Measurements from ENCODE around the gene USP3.

GRCh38 chr15:63480441-63480821, 24.0 kb upstream of the USP3 start:
- TF ChIP-seq CTCF (IDR thresholded peaks at IDR 0.05; ENCODE audit: low read length) (no peak), EZH2 (optimal IDR thresholded peaks at IDR 0.05; ENCODE audit: low read depth, low read length) (no peak), EZH2phosphoT487 (IDR thresholded peaks at IDR 0.05; ENCODE audit: low read length) (no peak)

Data from MM.1S (cell line).